ENCODE measurements around the gene OPRL1. TPM values are rescaled to one million over a fixed set of nuclear protein-coding genes. Genes with fewer than 3 reads are reported as not detected.
"Not testable (repeated sequence)": the region's sequence is repeated elsewhere in the genome, so short reads cannot be mapped to it uniquely, and the experiment has no call there.

OPRL1 gene
- total and polyA plus RNA-seq, 2 donors (not counting 1 experiment from before 2014, with no cell fraction given): 3.5 to 6.2 TPM

GRCh38 chr20:64133951-64134407 lies 54.1 kb downstream of the OPRL1 start:
- no peaks in the 10 kb centered on the region for H3K4me1 Mint-ChIP-seq
- no peak overlapping the region for H3K9ac ChIP-seq (ENCODE audit: low read length)
- no peak overlapping the region for H3K4me3 Mint-ChIP-seq
- DNase-seq: no peak
- H3K4me1 ChIP-seq (ENCODE audit: control insufficient read depth in 2 of 2, insufficient read depth in 2 of 2, low read length in 2 of 2): no peaks in the 10 kb centered on the region
- no peaks in the 10 kb centered on the region for H3K9me3 Mint-ChIP-seq (ENCODE audit: insufficient read depth)
- no peak overlapping the region for H3K4me3 ChIP-seq (ENCODE audit: control extremely low read depth in 1 of 5, extremely low read depth in 1 of 5, insufficient read depth in 1 of 5, low read depth in 2 of 5, low read length in 4 of 5)
- 65% methylated on average over 4 of the region's 8 CpGs for whole genome bisulfite sequencing (ENCODE audit: insufficient coverage)
- no peaks in the 10 kb centered on the region for H3K9me3 ChIP-seq (ENCODE audit: control extremely low read depth in 1 of 3, control insufficient read depth in 2 of 3, insufficient read depth in 1 of 3, low read length in 2 of 3)
- POLR2A ChIA-PET: no interaction called here
- peaks cover 16% of the 10 kb centered on the region for H3K27me3 Mint-ChIP-seq
- H3K79me2 ChIP-seq (ENCODE audit: control insufficient read depth, insufficient read depth, low read length): no peaks in the 10 kb centered on the region
- intact Hi-C loops (cut with micrococcal nuclease): no loop called here
- TF ChIP-seq EZH2 (IDR thresholded peaks at IDR 0.05; ENCODE audit: borderline replicate concordance, insufficient read depth, low read depth, low read length, poor library complexity, severe bottlenecking) (no peak), CTCF (IDR thresholded peaks at IDR 0.05) (no peak)
- no peaks in the 10 kb centered on the region for H4K20me1 ChIP-seq (ENCODE audit: control insufficient read depth, insufficient read depth, low read length, poor library complexity, severe bottlenecking)
- no peak overlapping the region for H3K4me2 ChIP-seq (replicated peaks; ENCODE audit: low read depth, low read length, poor library complexity, severe bottlenecking)
- CTCF ChIA-PET: no interaction called here
- H3K27me3 ChIP-seq (replicated peaks in 1 of 4; ENCODE audit: control extremely low read depth in 1 of 4, control insufficient read depth in 3 of 4, insufficient read depth in 4 of 4, low read length in 3 of 4): peaks cover 0 to 4% (median 1%) of the 10 kb centered on the region in 4 experiments
- no peaks in the 10 kb centered on the region for H3K36me3 ChIP-seq (replicated peaks in 1 of 2; ENCODE audit: control extremely low read depth in 1 of 2, control insufficient read depth in 1 of 2, extremely low read depth in 1 of 2, insufficient read depth in 2 of 2, low read length in 1 of 2)
- H3K27ac ChIP-seq (ENCODE audit: low read length in 2 of 2): no peak overlapping the region
- ATAC-seq (ENCODE audit: low read depth): no peak
- no peak overlapping the region for H3K27ac Mint-ChIP-seq
- H2AFZ ChIP-seq (ENCODE audit: insufficient read depth, low read depth, low read length, poor library complexity, severe bottlenecking): no peak overlapping the region

DNA sequence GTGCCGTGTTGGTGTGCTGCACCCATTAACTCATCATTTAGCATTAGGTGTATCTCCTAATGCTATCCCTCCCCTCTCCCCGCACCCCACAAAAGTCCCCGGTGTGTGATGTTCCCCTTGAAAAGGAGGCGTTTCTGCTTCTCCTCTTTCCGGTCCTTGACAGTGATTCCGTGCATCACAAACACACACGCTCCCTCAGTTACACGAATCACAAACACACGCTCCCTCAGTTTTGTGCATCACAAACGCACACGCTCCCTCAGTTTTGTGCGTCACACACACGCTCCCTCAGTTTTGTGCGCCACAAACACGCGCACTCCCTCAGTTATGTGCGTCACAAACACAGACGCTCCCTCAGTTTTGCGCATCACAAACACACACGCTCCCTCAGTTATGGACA lies 54.9 kb downstream of the OPRL1 start:
- ATAC-seq (ENCODE audit: low read depth); H3K4me1 Mint-ChIP-seq; CTCF ChIA-PET; H3K9me3 Mint-ChIP-seq (ENCODE audit: insufficient read depth); intact Hi-C loops (cut with micrococcal nuclease); H3K9me3 ChIP-seq (ENCODE audit: control extremely low read depth in 1 of 3, control insufficient read depth in 2 of 3, insufficient read depth in 1 of 3, low read length in 2 of 3); H3K4me2 ChIP-seq (replicated peaks; ENCODE audit: low read depth, low read length, poor library complexity, severe bottlenecking); H3K4me3 ChIP-seq (ENCODE audit: control extremely low read depth in 1 of 5, extremely low read depth in 1 of 5, insufficient read depth in 1 of 5, low read depth in 2 of 5, low read length in 4 of 5); H3K36me3 ChIP-seq (replicated peaks in 1 of 2; ENCODE audit: control extremely low read depth in 1 of 2, control insufficient read depth in 1 of 2, extremely low read depth in 1 of 2, insufficient read depth in 2 of 2, low read length in 1 of 2); H3K27ac Mint-ChIP-seq; H2AFZ ChIP-seq (ENCODE audit: insufficient read depth, low read depth, low read length, poor library complexity, severe bottlenecking); H3K4me3 Mint-ChIP-seq; H3K9ac ChIP-seq (ENCODE audit: low read length); POLR2A ChIA-PET; H3K27ac ChIP-seq (ENCODE audit: low read length in 2 of 2); H3K27me3 ChIP-seq (replicated peaks in 1 of 4; ENCODE audit: control extremely low read depth in 1 of 4, control insufficient read depth in 3 of 4, insufficient read depth in 4 of 4, low read length in 3 of 4); H3K79me2 ChIP-seq (ENCODE audit: control insufficient read depth, insufficient read depth, low read length); H4K20me1 ChIP-seq (ENCODE audit: control insufficient read depth, insufficient read depth, low read length, poor library complexity, severe bottlenecking); H3K4me1 ChIP-seq (ENCODE audit: control insufficient read depth in 2 of 2, insufficient read depth in 2 of 2, low read length in 2 of 2); DNase-seq: not testable (repeated sequence)
- peaks cover 13% of the 10 kb centered on the region for H3K27me3 Mint-ChIP-seq
- 89% methylated on average over 17 of the region's 20 CpGs for WGBS (ENCODE audit: insufficient coverage)

Data from B cell (primary cell).